Pons (tissue), 1 donor: ENCODE results near the gene PIGB.
A peak's percentile ranks its signal among the peaks of the same experiment; 100 is the strongest.
"Not testable (repeated sequence)": the region's sequence is repeated elsewhere in the genome, so short reads cannot be mapped to it uniquely, and the experiment has no call there.

Experiments used
- DNase-seq: peaks from one replicate; pipeline ENCODE4 v3.0.0-alpha.2; 2016; ENCODE audit warnings: low spot score

PIGB gene

DNA sequence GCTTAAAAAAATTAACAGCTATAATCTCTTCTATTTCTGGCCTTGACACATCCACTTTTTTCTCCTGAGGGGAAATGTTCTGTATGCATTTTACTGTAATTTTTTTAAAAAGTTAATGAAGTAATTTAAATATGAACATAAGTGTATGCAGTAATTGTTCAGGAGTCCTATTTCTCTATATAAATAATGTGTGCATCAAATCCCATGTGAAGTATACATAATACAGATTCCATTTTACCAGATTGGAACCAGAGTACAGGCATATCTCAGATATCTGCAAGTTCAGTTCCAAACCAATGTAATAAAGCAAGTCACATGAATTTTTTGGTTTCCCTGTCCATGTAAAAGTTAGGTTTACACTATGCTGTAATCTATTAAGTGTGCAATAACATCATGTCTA lies 62.6 kb downstream of the PIGB start:
- DNase-seq, result no peak

DNA sequence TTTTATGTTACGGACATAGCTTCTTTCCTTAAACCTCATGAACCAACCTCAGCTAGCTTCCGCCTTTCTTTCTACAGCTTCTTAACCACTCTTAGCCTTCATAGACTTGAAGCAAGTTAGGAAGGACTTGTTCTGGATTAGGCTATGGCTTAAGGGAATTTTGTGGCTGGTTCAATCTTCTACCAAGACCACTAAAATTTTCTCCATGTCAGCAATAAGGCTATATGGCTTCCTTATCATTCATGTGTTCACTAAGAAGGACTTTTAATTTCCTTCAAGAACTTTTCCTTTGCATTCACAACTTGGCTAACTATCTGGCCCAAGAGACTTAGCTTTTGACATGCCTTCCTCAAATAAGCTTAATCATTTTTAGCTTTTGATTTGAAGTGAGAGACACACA lies 64.7 kb downstream of the PIGB start:
- no peak for DNase-seq

DNA sequence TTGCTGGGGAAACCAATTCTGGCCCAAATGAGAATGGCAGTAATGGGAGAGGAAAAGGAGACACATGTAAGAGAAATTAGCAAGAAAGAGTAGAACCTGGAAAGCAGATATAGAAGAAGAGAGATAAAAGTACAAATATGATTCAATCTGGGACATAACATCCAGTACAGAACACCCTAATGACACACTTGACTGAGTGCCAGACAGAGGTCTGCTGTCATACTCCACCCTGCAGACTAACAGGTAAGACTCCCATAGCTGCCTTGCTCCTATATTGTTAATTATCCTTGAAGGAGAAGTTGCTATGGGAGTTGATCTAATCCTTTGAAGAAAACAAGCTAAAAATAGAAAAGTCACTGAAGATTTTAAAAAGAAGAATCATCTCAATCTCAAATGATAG lies 68.0 kb downstream of the PIGB start:
- no peak for DNase-seq

DNA sequence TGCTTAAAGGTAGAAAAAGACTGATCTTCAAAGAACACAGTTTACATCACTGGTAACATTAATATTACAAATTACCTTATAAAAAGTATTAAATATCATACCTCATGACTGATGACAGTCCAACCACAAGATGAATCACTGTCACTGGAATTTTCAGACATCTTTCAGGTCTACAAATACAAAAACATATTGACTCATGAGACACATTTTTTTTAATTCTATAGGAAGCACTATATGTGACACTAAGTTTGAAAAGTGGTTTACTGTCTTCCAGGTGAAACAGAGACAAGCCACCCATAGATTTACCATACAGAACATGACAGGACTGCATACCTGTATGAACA lies 70.2 kb downstream of the PIGB start:
- no peak for DNase-seq

DNA sequence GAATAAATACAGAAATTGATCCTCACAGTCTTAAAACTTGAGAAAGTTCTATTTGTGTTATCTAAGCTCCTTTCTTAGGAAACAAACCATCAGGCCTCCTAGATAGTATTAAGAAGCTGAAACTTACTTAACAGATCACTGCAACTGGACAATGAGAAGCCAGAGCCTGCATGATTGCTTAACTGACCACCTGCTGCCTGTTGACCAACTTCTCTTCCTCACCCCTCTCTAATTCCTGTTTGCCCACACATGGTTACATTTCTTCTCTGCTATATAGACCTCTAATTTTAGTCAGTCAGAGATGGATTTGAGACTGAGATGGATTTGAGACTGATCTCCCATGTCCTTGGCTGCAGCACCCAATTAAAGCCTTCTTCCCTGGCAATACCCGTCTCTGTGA lies 75.7 kb downstream of the PIGB start:
- no peak for DNase-seq

DNA sequence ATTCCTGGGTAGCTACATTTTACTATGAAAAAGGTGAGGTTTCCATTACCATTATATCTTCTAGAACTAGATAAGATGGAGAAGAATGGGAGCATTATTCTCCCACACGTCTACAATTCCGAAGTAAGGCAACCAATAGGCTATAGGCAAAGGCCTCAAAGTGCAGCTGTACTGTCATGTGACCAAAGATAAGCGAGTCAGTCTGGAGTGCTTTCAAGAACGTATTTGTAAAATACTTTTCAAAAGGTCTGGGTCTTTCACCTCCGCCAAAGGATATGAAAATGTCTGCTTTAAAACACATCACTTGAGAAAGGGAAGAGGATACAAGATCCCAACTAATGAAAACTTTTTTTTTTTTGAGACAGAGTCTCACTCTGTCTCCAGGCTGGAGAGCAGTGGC lies 79.2 kb downstream of the PIGB start:
- no peak for DNase-seq

DNA sequence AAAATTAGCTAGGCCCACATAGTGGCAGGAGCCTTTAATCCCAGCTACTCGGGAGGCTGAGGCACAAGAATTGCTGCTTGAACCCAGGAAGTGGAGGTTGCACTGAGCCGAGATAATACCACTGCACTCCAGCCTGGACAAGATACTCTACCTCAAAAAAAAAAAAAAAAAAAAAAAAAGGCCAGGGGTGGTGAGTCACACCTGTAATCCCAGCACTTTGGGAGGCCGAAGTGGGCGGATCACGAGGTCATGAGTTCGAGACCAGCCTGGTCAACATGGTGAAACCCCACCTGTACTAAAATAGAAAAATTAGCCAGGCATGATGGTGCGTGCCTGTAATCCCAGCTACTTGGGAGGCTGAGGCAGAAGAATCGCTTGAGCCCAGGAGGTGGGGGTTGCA lies 81.0 kb downstream of the PIGB start:
- DNase-seq, result not testable (repeated sequence)

DNA sequence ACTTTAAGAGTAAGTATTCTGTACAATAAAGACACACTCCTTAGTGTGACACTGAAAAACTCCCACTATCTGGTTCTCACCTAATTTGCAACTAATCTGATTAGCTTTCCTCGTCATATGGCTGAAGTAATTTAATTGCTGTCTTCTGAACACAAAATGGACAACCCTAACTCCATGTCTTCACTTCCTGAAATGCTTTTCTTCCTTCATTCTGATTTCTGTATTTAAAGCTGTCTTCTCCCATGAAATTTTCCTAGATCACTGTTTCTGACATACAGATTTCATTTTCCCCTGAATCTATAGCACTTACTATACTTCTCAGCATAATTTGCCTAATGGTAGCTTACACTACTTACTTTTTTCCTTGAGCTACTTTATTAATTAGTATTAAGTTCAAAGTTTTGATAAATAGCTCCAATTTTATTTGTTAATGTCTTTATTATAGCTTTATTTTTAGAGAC lies 82.8 kb downstream of the PIGB start:
- no peak for DNase-seq

DNA sequence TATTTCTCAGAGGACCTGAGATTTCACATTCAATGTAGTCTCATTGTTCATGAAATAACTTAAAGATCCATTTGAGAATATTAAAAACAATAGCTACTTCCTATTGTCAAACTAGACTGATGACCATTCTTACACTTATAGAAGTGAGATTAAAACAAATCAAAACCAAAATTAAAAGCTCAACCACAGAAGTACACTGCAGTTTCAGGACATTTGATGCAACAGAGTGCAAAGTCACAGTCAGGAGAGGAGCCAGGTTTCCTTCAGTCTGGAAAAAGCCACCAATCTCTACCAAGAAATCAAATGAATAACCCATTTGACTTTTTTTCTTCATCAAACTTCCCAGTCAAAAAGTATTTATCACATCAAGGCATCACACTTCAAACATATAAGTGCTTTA lies 83.7 kb downstream of the PIGB start:
- DNase-seq, result no peak

DNA sequence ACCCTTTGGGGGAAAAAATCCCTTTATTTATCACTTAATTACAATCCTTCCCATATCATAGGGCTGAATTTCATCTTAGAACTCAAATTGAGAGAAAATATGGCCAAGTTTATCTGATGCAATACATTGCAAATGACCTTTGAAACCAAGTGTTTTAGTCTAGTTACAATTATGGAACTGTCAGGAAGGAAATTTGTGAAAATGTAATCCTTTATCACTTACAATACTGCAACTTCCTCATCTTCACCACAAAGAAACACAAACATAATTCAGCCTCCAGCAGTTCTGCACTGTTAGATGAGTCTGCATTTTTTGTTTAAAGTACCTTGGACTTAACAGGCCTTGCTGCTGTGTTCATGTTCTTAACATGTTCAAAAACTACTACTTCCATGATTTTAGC lies 84.5 kb downstream of the PIGB start:
- DNase-seq, result peak; percentile 24
